Parathyroid adenoma (tissue), 2 donors: Measurements from ENCODE around the gene LHX2.

ENCODE experiments used
- H2AFZ ChIP-seq: fragments of 300-600 bp; sonication (generic); one replicate; pipeline ENCODE4 v1.7.0; 2017; ENCODE audit warnings: antibody characterized with exemption, mild to moderate bottlenecking
- H3K27ac ChIP-seq: fragments of 300-600 bp; sonication (generic); one replicate; pipeline ENCODE4 v1.7.0; 2017
- H3K27me3 ChIP-seq: fragments of 300-600 bp; sonication (generic); one replicate; pipeline ENCODE4 v1.7.0; 2017; ENCODE audit warnings: low read length; ENCODE audit not compliant: control insufficient read depth, insufficient read depth
- H3K36me3 ChIP-seq: fragments of 300-600 bp; sonication (generic); one replicate; pipeline ENCODE4 v1.7.0; 2017; ENCODE audit warnings: low read length; ENCODE audit not compliant: control insufficient read depth, insufficient read depth
- H3K4me1 ChIP-seq: fragments of 300-600 bp; sonication (generic); one replicate; pipeline ENCODE4 v1.7.0; 2017; ENCODE audit warnings: control low read depth
- H3K4me2 ChIP-seq: fragments of 300-600 bp; sonication (generic); one replicate; pipeline ENCODE4 v1.7.0; 2017; ENCODE audit warnings: low read length
- H3K4me3 ChIP-seq: fragments of 300-600 bp; sonication (generic); one replicate; pipeline ENCODE4 v1.7.0; 2017; ENCODE audit warnings: low read depth, low read length
- H3K79me2 ChIP-seq: fragments of 300-600 bp; sonication (generic); one replicate; pipeline ENCODE4 v1.7.0; 2017; ENCODE audit warnings: control low read depth
- H3K9ac ChIP-seq: fragments of 300-600 bp; sonication (generic); one replicate; pipeline ENCODE4 v1.7.0; 2017; ENCODE audit warnings: mild to moderate bottlenecking
- H3K9me3 ChIP-seq: fragments of 300-600 bp; sonication (generic); one replicate; pipeline ENCODE4 v1.7.0; 2017; ENCODE audit warnings: low read length; ENCODE audit not compliant: control insufficient read depth
- CTCF ChIP-seq: fragments of 300-600 bp; sonication (generic); IDR thresholded peaks from one replicate; pipeline ENCODE4 v1.7.0; 2017; ENCODE audit warnings: antibody characterized with exemption, mild to moderate bottlenecking
- donor health status: primary hyperparathyroidism.

Gene LHX2

GRCh38 chr9:124020520-124021384 lies 9.2 kb downstream of the LHX2 start:
- Histone ChIP-seq H3K27ac (no peak overlapping the region), H3K36me3 (no peaks in the 10 kb centered on the region), H3K27me3 (peaks cover 46% of the 10 kb centered on the region), H3K9ac (no peak overlapping the region), H3K4me3 (no peak overlapping the region), H3K9me3 (no peaks in the 10 kb centered on the region), H3K4me1 (no peaks in the 10 kb centered on the region), H2AFZ (no peak overlapping the region), H3K79me2 (no peaks in the 10 kb centered on the region), H3K4me2 (no peak overlapping the region)
- no peak for TF ChIP-seq CTCF

- no peaks in the 10 kb centered on the region for H3K36me3 ChIP-seq
- no peak overlapping the region for H3K4me3 ChIP-seq
- peaks cover 45% of the 10 kb centered on the region for H3K27me3 ChIP-seq
- H3K79me2 ChIP-seq: no peaks in the 10 kb centered on the region
- H3K9ac ChIP-seq: no peak overlapping the region
- H3K4me1 ChIP-seq: no peaks in the 10 kb centered on the region
- H3K4me2 ChIP-seq: no peak overlapping the region
- no peak overlapping the region for H2AFZ ChIP-seq
- H3K27ac ChIP-seq: no peak overlapping the region
- H3K9me3 ChIP-seq: no peaks in the 10 kb centered on the region
- TF ChIP-seq CTCF: no peak
Measured at GRCh38 chr9:124021385-124021769, 9.8 kb downstream of the LHX2 start.

DNA sequence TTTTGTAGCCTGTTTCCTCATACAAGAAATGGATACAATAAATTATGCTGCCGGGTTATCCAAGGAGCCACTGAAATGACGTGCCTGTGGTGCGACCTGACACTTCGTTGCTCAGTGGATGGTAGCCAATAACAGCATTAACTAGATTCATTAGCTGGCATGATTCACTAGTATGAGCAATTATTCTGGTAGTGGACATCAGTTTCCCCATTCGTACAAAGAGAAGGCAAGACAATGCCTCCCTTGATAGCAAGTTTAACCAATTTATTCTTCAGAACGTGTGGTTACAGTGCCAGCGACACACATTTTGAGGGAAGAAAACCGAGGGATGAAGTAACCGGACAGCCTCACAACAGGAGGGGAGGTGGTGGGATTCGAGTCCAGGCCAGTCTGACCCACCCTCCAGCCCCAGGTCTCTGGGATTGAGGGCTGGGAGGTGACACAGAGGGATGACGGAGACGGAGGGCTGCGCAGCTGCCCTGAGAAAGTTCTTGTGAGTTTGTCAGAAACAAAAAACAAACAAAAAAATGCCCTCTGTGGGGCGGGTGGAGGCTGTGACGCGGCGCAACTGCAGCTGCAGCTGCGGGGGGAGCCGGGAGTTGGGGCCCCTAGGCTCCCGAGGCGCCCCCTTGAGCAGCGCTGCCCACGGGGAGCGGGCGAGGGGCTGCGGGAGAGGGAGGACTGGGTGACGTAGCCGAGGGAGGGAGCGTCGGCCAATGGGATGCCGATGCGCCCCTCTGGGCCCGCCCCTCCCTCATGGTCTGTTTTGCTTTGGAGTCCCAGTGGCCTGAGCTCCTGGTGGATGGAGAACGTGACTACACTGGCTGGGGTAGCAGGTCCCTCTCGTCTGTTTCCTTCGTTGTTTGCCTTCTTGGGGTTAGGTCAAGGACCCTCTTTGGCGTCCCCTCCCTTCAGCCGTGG lies 10.9 kb downstream of the LHX2 start:
- Histone ChIP-seq H3K4me2 (no peak overlapping the region), H3K9me3 (no peaks in the 10 kb centered on the region), H3K36me3 (no peaks in the 10 kb centered on the region), H2AFZ (no peak overlapping the region), H3K4me1 (no peaks in the 10 kb centered on the region), H3K27me3 (peaks cover 36% of the 10 kb centered on the region), H3K27ac (no peak overlapping the region), H3K79me2 (no peaks in the 10 kb centered on the region), H3K4me3 (no peak overlapping the region), H3K9ac (no peak overlapping the region)
- TF ChIP-seq CTCF: no peak

GRCh38 chr9:124024107-124024506 lies 12.5 kb downstream of the LHX2 start:
- no peak overlapping the region for H3K4me2 ChIP-seq
- H3K79me2 ChIP-seq: no peaks in the 10 kb centered on the region
- H3K27ac ChIP-seq: no peak overlapping the region
- TF ChIP-seq CTCF: no peak
- no peak overlapping the region for H3K4me3 ChIP-seq
- H3K9ac ChIP-seq: no peak overlapping the region
- no peaks in the 10 kb centered on the region for H3K36me3 ChIP-seq
- H2AFZ ChIP-seq: no peak overlapping the region
- H3K27me3 ChIP-seq: peaks cover 21% of the 10 kb centered on the region
- no peaks in the 10 kb centered on the region for H3K9me3 ChIP-seq
- no peaks in the 10 kb centered on the region for H3K4me1 ChIP-seq
